SK-N-SH (cell line): ENCODE measurements around the gene MCTP1. TPM values are rescaled to one million over a fixed set of nuclear protein-coding genes. Genes with fewer than 3 reads are reported as not detected.

Experiments used
- CTCF ChIA-PET: fragments of 300-600, 350-600 bp; formaldehyde crosslinking; extraction: SDS; loops from one replicate; lab custom pipeline; 2021; lab: Yijun Ruan, JAX
- POLR2A ChIA-PET: fragments of 350-600 bp; sonication (Branson Sonifier 250); formaldehyde crosslinking; extraction: SDS; loops from one replicate; lab custom pipeline; 2020; ENCODE audit warnings: antibody characterized with exemption, inconsistent platforms; lab: Yijun Ruan, JAX
- DNase-seq: peaks from one replicate; pipeline ENCODE4 v3.0.0; 2012
- H2AFZ ChIP-seq: fragments of 200-600 bp; sonication (generic); 2 replicates; pipeline ENCODE4 v1.8.1; 2016; ENCODE audit warnings: antibody characterized with exemption, mild to moderate bottlenecking, low read depth
- H3F3A ChIP-seq: fragments of 200-600 bp; sonication (generic); replicated peaks from 2 replicates; pipeline ENCODE3; 2016; ENCODE audit warnings: antibody characterized with exemption, mild to moderate bottlenecking; ENCODE audit not compliant: insufficient read depth
- H3K27ac ChIP-seq, 2 experiments: fragments of 200-500 bp in 1 of 2; fragments of 200-600 bp in 1 of 2; sonication (Bioruptor generic) in 1 of 2; sonication (generic), shearing (Covaris generic) in 1 of 2; 2 replicates each; pipeline versions ENCODE4 v1.5.1 to v1.6.1; 2014 to 2016; ENCODE audit warnings: low read depth in 2 of 2, inconsistent platforms in 1 of 2, low read length in 1 of 2, mild to moderate bottlenecking in 1 of 2, mixed read lengths in 1 of 2
- H3K27me3 ChIP-seq: fragments of 200-600 bp; sonication (generic), shearing (Covaris generic); 2 replicates; pipeline ENCODE4 v1.6.1; 2016; ENCODE audit warnings: mixed run types; ENCODE audit not compliant: insufficient read depth
- H3K36me3 ChIP-seq, 2 experiments: fragments of 200-500 bp in 1 of 2; fragments of 200-600 bp in 1 of 2; sonication (Bioruptor generic) in 1 of 2; sonication (generic) in 1 of 2; replicated peaks in 1 of 2; 2 replicates each; pipeline versions ENCODE3 to v1.5.1; 2014 to 2016; ENCODE audit warnings: low read length in 1 of 2, mild to moderate bottlenecking in 1 of 2; ENCODE audit not compliant: insufficient read depth in 2 of 2, control insufficient read depth in 1 of 2
- H3K4me1 ChIP-seq, 2 experiments: fragments of 200-500 bp in 1 of 2; fragments of 200-600 bp in 1 of 2; sonication (Bioruptor generic) in 1 of 2; sonication (generic), shearing (Covaris generic) in 1 of 2; 2 replicates each; pipeline versions ENCODE4 v1.5.1 to v1.6.1; 2014 to 2016; ENCODE audit warnings: low read depth in 1 of 2, low read length in 1 of 2, mixed run types in 1 of 2; ENCODE audit not compliant: insufficient read depth in 2 of 2, control insufficient read depth in 1 of 2
- H3K4me2 ChIP-seq: fragments of 200-600 bp; sonication (generic), shearing (Covaris generic); 2 replicates; pipeline ENCODE4 v1.6.1; 2017; ENCODE audit warnings: mixed run types
- H3K4me3 ChIP-seq, 2 experiments: fragments of 200-500 bp in 1 of 2; fragments of 200-600 bp in 1 of 2; sonication (Bioruptor generic) in 1 of 2; sonication (generic), shearing (Covaris generic) in 1 of 2; 2 replicates each; pipeline versions ENCODE4 v1.5.1 to v1.8.1; 2014 to 2016; ENCODE audit warnings: low read depth in 2 of 2, inconsistent platforms in 1 of 2, low read length in 1 of 2, mild to moderate bottlenecking in 1 of 2, mixed read lengths in 1 of 2, moderate library complexity in 1 of 2
- H3K79me2 ChIP-seq: fragments of 200-600 bp; sonication (generic); 2 replicates; pipeline ENCODE4 v1.8.1; 2017; ENCODE audit warnings: mild to moderate bottlenecking; ENCODE audit not compliant: insufficient read depth
- H3K9ac ChIP-seq: fragments of 200-600 bp; sonication (generic); 2 replicates; pipeline ENCODE4 v1.6.1; 2017; ENCODE audit warnings: mixed run types
- H3K9me2 ChIP-seq: fragments of 200-600 bp; sonication (generic); 2 replicates; pipeline ENCODE4 v1.6.1; 2017; ENCODE audit warnings: mixed run types
- H3K9me3 ChIP-seq: fragments of 200-600 bp; sonication (generic); 2 replicates; pipeline ENCODE4 v1.6.1; 2017; ENCODE audit warnings: mixed run types, mild to moderate bottlenecking, moderate library complexity
- H4K20me1 ChIP-seq: fragments of 200-600 bp; sonication (generic); 2 replicates; pipeline ENCODE4 v1.6.1; 2017; ENCODE audit warnings: mild to moderate bottlenecking, mixed run types; ENCODE audit not compliant: insufficient read depth
- CTCF ChIP-seq: fragments of 200-600 bp; sonication (generic); IDR thresholded peaks from 2 replicates; pipeline ENCODE4 v1.6.1; 2017; ENCODE audit warnings: antibody characterized with exemption, mild to moderate bottlenecking, moderate library complexity
- EP300 ChIP-seq, 2 experiments: IDR thresholded peaks; 2 replicates each; pipeline versions ENCODE4 v1.4.0 to v1.6.1; 2012; ENCODE audit warnings: borderline replicate concordance in 1 of 2, low read depth in 1 of 2, low read length in 1 of 2
- FOXM1 ChIP-seq: IDR thresholded peaks from 2 replicates; pipeline ENCODE4 v1.4.0; 2012; ENCODE audit warnings: low read depth, mild to moderate bottlenecking
- MEF2A ChIP-seq: IDR thresholded peaks from 2 replicates; pipeline ENCODE4 v1.4.0; 2012; ENCODE audit warnings: low read depth, borderline replicate concordance
- NRF1 ChIP-seq: IDR thresholded peaks from 2 replicates; pipeline ENCODE4 v1.6.1; 2012; ENCODE audit warnings: low read depth, mild to moderate bottlenecking, low read length
- POLR2AphosphoS5 ChIP-seq: IDR thresholded peaks from 2 replicates; pipeline ENCODE4 v1.6.1; 2012; ENCODE audit warnings: low read depth, low read length
- RAD21 ChIP-seq: IDR thresholded peaks from 2 replicates; pipeline ENCODE4 v1.6.1; 2012; ENCODE audit warnings: mild to moderate bottlenecking, low read length
- RCOR1 ChIP-seq: fragments of 150-350 bp; IDR thresholded peaks from 2 replicates; pipeline ENCODE4 v1.6.1; 2017; ENCODE audit warnings: antibody characterized with exemption, low read length
- TCF12 ChIP-seq: IDR thresholded peaks from 2 replicates; pipeline ENCODE4 v1.4.0; 2012
- USF2 ChIP-seq: fragments of 150-350 bp; IDR thresholded peaks from 2 replicates; pipeline ENCODE4 v1.6.1; 2017; ENCODE audit warnings: antibody characterized with exemption, low read length, low read depth, borderline replicate concordance
- WGBS: methylation state at CpG from one replicate; pipeline ENCODE4 v1.1.6; 2017; ENCODE audit warnings: low lambda C conversion rate; 5-methylcytosine and 5-hydroxymethylcytosine counted together
- polyA plus RNA-seq, 3 experiments: library from polyadenylated mRNA; depleted of rRNA; stranded (reverse); fragments of >200 nt; gene quantifications; 2 replicates each; pipeline ENCODE4 v1.2.3, GENCODE V29; 2012

Gene MCTP1
- polyA plus RNA-seq, 1 of the 3 experiments (the other 2 are of a cell fraction): 0.53 TPM

DNA sequence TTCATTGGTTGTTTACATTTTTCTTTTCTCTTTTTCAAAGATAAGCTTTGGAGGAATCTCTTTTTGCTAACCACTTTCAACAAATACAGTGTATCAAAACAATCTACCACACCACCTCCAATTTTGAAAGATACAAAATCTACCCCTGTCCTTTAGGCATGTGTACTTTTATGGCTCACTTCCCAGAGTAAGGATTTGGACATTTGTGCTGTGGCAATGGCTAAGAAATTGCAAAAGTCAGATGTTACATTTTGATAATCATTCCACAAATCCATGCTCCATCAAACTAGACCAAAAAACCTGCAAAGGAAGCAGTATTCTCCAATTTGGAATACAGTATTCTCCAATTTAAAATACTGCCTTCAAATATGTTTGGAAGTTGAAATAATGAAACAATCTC, 204.9 kb downstream of the MCTP1 start (continued):
- no peak for TF ChIP-seq USF2
- TF ChIP-seq TCF12: no peak
- TF ChIP-seq FOXM1: no peak

- WGBS: 86% methylated on average over 2 of the region's 2 CpGs
Measured at GRCh38 chr5:95078868-95079267, 206.0 kb downstream of the MCTP1 start.

More at GRCh38 chr5:95078868-95079267, 206.0 kb downstream of the MCTP1 start:
- Histone ChIP-seq H3K36me3 (no peaks in the 10 kb centered on the region), H4K20me1 (no peaks in the 10 kb centered on the region), H3K9me2 (no peaks in the 10 kb centered on the region), H3K9me3 (no peaks in the 10 kb centered on the region), H3K4me1 (peaks cover 0 to 9% of the 10 kb centered on the region in 2 experiments; a peak in 1 of 4 replicates), H3K27ac (no peak overlapping the region), H3K4me3 (no peak overlapping the region), H3K79me2 (no peaks in the 10 kb centered on the region), H3K9ac (no peak overlapping the region), H3K27me3 (no peaks in the 10 kb centered on the region)
- POLR2A ChIA-PET: no interaction called here
- DNase-seq: no peak
- no peak for TF ChIP-seq CTCF
- no peak for TF ChIP-seq USF2
- no peak for TF ChIP-seq NRF1
- no peak for TF ChIP-seq MEF2A
- TF ChIP-seq RAD21: no peak
- TF ChIP-seq RCOR1: no peak
- TF ChIP-seq POLR2AphosphoS5: no peak
- no peak for TF ChIP-seq EP300 (IDR thresholded peaks at IDR 0.05; ENCODE audit: borderline replicate concordance in 1 of 2, low read depth in 1 of 2, low read length in 1 of 2)
- TF ChIP-seq, all 33 proteins: peak for 0
- CTCF ChIA-PET: no interaction called here
- Histone ChIP-seq H3K4me2 (no peak overlapping the region), H2AFZ (no peak overlapping the region), H3F3A (peaks cover 9% of the 10 kb centered on the region)
